H1 (cell line): ENCODE results near the gene CD151. TPM values are rescaled to one million over a fixed set of nuclear protein-coding genes. Genes with fewer than 3 reads are reported as not detected.
A peak's percentile ranks its signal among the peaks of the same experiment; 100 is the strongest.

Source experiments
- CTCF ChIA-PET: fragments of 300-600 bp; sonication (Branson Sonifier 250); formaldehyde crosslinking; loops from one replicate; lab custom pipeline; 2021; ENCODE audit not compliant: partially characterized antibody; lab: Charles Lee
- POLR2A ChIA-PET: fragments of 300-600 bp; sonication (Branson Sonifier 250); formaldehyde crosslinking; loops from one replicate; lab custom pipeline; 2021; ENCODE audit warnings: inconsistent platforms; ENCODE audit not compliant: partially characterized antibody; lab: Charles Lee
- DNase-seq, 2 experiments: peaks; one replicate each; pipeline versions ENCODE4 v3.0.0 to v3.0.0-alpha.2; 2010 to 2022; ENCODE audit warnings: low spot score in 2 of 2, low read depth in 1 of 2, mixed read lengths in 1 of 2
- FAIRE-seq: peaks from 2 replicates; lab custom pipeline; 2011; peaks lifted over from hg19 to GRCh38; lab: Jason Lieb, UNC
- H2AFZ ChIP-seq: 2 replicates; pipeline ENCODE4 v1.8.1; 2012; ENCODE audit warnings: low read length, inconsistent platforms
- H2AK5ac ChIP-seq: 2 replicates; pipeline ENCODE4 v1.6.1; 2013; ENCODE audit warnings: low read depth, low read length
- H2BK120ac ChIP-seq: replicated peaks from 2 replicates; pipeline ENCODE3; 2013; ENCODE audit warnings: low read depth, low read length, inconsistent platforms
- H2BK12ac ChIP-seq: 2 replicates; pipeline ENCODE4 v1.6.1; 2013; ENCODE audit warnings: low read depth, low read length
- H2BK15ac ChIP-seq: 2 replicates; pipeline ENCODE4 v1.6.1; 2013; ENCODE audit warnings: low read length
- H2BK20ac ChIP-seq: 2 replicates; pipeline ENCODE4 v1.6.1; 2013; ENCODE audit warnings: low read length
- H2BK5ac ChIP-seq: 2 replicates; pipeline ENCODE4 v1.6.1; 2013; ENCODE audit warnings: low read depth, low read length
- H3K14ac ChIP-seq: 2 replicates; pipeline ENCODE4 v1.6.1; 2013; ENCODE audit warnings: inconsistent platforms; ENCODE audit not compliant: insufficient read length
- H3K18ac ChIP-seq: 2 replicates; pipeline ENCODE4 v1.6.1; 2013; ENCODE audit warnings: low read length; ENCODE audit errors: extremely low read depth
- H3K23ac ChIP-seq: 2 replicates; pipeline ENCODE4 v1.6.1; 2013; ENCODE audit warnings: inconsistent platforms; ENCODE audit not compliant: insufficient read length
- H3K23me2 ChIP-seq: 2 replicates; pipeline ENCODE4 v1.6.1; 2013; ENCODE audit warnings: low read depth, low read length
- H3K27ac ChIP-seq: 2 replicates; pipeline ENCODE4 v1.6.1; 2011; ENCODE audit warnings: low read depth, low read length, inconsistent platforms
- H3K27me3 ChIP-seq, 4 experiments: replicated peaks in 1 of 4; 1 replicate in 1 of 4; 2 replicates in 3 of 4; pipeline versions ENCODE4 v1.6.1 to v1.8.1; 2011 to 2013; ENCODE audit warnings: low read length in 3 of 4, mild to moderate bottlenecking in 3 of 4, inconsistent platforms in 2 of 4, mixed read lengths in 2 of 4, moderate library complexity in 1 of 4; ENCODE audit not compliant: control insufficient read depth in 3 of 4, insufficient read depth in 3 of 4; ENCODE audit errors: extremely low read depth in 1 of 4
- H3K36me3 ChIP-seq, 4 experiments: 2 replicates each; pipeline versions ENCODE4 v1.6.1 to v1.8.1; 2011 to 2013; ENCODE audit warnings: mild to moderate bottlenecking in 4 of 4, low read length in 3 of 4, moderate library complexity in 2 of 4, control low read depth in 1 of 4, inconsistent platforms in 1 of 4; ENCODE audit not compliant: insufficient read depth in 4 of 4, control insufficient read depth in 2 of 4
- H3K4ac ChIP-seq: replicated peaks from 2 replicates; pipeline ENCODE3; 2013; ENCODE audit warnings: low read length, low read depth, mixed read lengths, inconsistent platforms; ENCODE audit not compliant: insufficient read length
- H3K4me1 ChIP-seq, 4 experiments: replicated peaks in 1 of 4; 1 replicate in 1 of 4; 2 replicates in 3 of 4; pipeline versions ENCODE4 v1.6.1 to v1.8.1; 2011 to 2013; ENCODE audit warnings: low read length in 3 of 4, inconsistent platforms in 2 of 4, mixed read lengths in 1 of 4; ENCODE audit not compliant: insufficient read depth in 4 of 4, control insufficient read depth in 3 of 4
- H3K4me2 ChIP-seq, 2 experiments: 2 replicates each; pipeline versions ENCODE4 v1.6.1 to v1.8.1; 2011 to 2013; ENCODE audit warnings: low read depth in 2 of 2, low read length in 2 of 2, control low read depth in 1 of 2, inconsistent platforms in 1 of 2, mild to moderate bottlenecking in 1 of 2; ENCODE audit not compliant: insufficient read depth in 1 of 2
- H3K4me3 ChIP-seq, 4 experiments: fragments of 200-600, 300-600 bp in 1 of 4; sonication (generic), shearing (Covaris generic), sonication (Bioruptor Twin) in 1 of 4; 2 replicates each; pipeline versions ENCODE4 v1.5.1 to v1.8.1; 2011 to 2016; ENCODE audit warnings: low read length in 4 of 4, low read depth in 3 of 4, control low read depth in 2 of 4, inconsistent platforms in 2 of 4, mild to moderate bottlenecking in 2 of 4, mixed read lengths in 1 of 4, moderate library complexity in 1 of 4; ENCODE audit not compliant: insufficient read depth in 2 of 4; ENCODE audit errors: extremely low read depth in 1 of 4
- H3K56ac ChIP-seq: replicated peaks from 2 replicates; pipeline ENCODE3; 2013; ENCODE audit warnings: low read depth, mild to moderate bottlenecking, mixed read lengths, low read length, inconsistent platforms; ENCODE audit not compliant: insufficient read length
- H3K79me1 ChIP-seq: 2 replicates; pipeline ENCODE4 v1.6.1; 2013; ENCODE audit warnings: low read depth, low read length, control low read depth
- H3K79me2 ChIP-seq, 2 experiments: 2 replicates each; pipeline versions ENCODE4 v1.6.1 to v1.8.1; 2012 to 2013; ENCODE audit warnings: low read length in 2 of 2, mild to moderate bottlenecking in 2 of 2, inconsistent platforms in 1 of 2; ENCODE audit not compliant: insufficient read depth in 2 of 2, control insufficient read depth in 1 of 2
- H3K9ac ChIP-seq, 4 experiments: replicated peaks in 1 of 4; 1 replicate in 1 of 4; 2 replicates in 3 of 4; pipeline versions ENCODE4 v1.6.1 to v1.8.1; 2011 to 2013; ENCODE audit warnings: low read depth in 3 of 4, low read length in 3 of 4, control low read depth in 2 of 4, mild to moderate bottlenecking in 2 of 4, moderate library complexity in 2 of 4, inconsistent platforms in 1 of 4; ENCODE audit errors: extremely low read depth in 1 of 4
- H3K9me3 ChIP-seq, 2 experiments: 2 replicates each; pipeline versions ENCODE4 v1.6.1 to v1.8.1; 2012 to 2013; ENCODE audit warnings: mild to moderate bottlenecking in 2 of 2, moderate library complexity in 2 of 2, control low read depth in 1 of 2, inconsistent platforms in 1 of 2, low read depth in 1 of 2, low read length in 1 of 2, mixed read lengths in 1 of 2; ENCODE audit not compliant: insufficient read depth in 2 of 2
- H4K20me1 ChIP-seq, 2 experiments: replicated peaks in 1 of 2; 2 replicates each; pipeline versions ENCODE3 to v1.8.1; 2011 to 2013; ENCODE audit warnings: inconsistent platforms in 2 of 2, low read length in 2 of 2, mild to moderate bottlenecking in 1 of 2; ENCODE audit not compliant: insufficient read depth in 2 of 2, control insufficient read depth in 1 of 2
- H4K5ac ChIP-seq: 2 replicates; pipeline ENCODE4 v1.6.1; 2013; ENCODE audit warnings: low read length, low read depth, mixed read lengths, inconsistent platforms; ENCODE audit not compliant: insufficient read length
- H4K8ac ChIP-seq: 2 replicates; pipeline ENCODE4 v1.8.0; 2013; ENCODE audit warnings: mild to moderate bottlenecking, moderate library complexity, low read length, inconsistent platforms; ENCODE audit not compliant: insufficient read depth; ENCODE audit errors: extremely low read depth
- H4K91ac ChIP-seq: replicated peaks from 2 replicates; pipeline ENCODE3; 2013; ENCODE audit warnings: low read length, mixed read lengths, inconsistent platforms; ENCODE audit not compliant: insufficient read length
- ATF2 ChIP-seq: IDR thresholded peaks from 2 replicates; pipeline ENCODE4 v1.6.1; 2012; ENCODE audit warnings: low read length, inconsistent platforms
- CTCF ChIP-seq, 3 experiments: IDR thresholded peaks; 1 replicate in 2 of 3; 2 replicates in 1 of 3; pipeline versions ENCODE4 v1.5.1 to v1.6.1; 2011; ENCODE audit warnings: low read length in 3 of 3, mild to moderate bottlenecking in 3 of 3, inconsistent platforms in 2 of 3, low read depth in 1 of 3, moderate library complexity in 1 of 3; ENCODE audit not compliant: insufficient read depth in 1 of 3; ENCODE audit errors: control extremely low read depth in 1 of 3
- RXRA ChIP-seq: IDR thresholded peaks from 2 replicates; pipeline ENCODE4 v1.6.1; 2011; ENCODE audit warnings: low read depth, mild to moderate bottlenecking, low read length, moderate library complexity; ENCODE audit not compliant: insufficient read depth
- ZNF274 ChIP-seq: IDR thresholded peaks from 2 replicates; pipeline ENCODE4 v1.7.0; 2012; ENCODE audit warnings: low read length, borderline replicate concordance; ENCODE audit errors: extremely low read depth
- WGBS, 2 experiments: shearing (Covaris generic) in 1 of 2; methylation state at CpG; one replicate each; pipeline versions ENCODE4 v1.1.6 to v1.1.7; 2013 to 2015; ENCODE audit warnings: low lambda C conversion rate in 2 of 2, mixed read lengths in 2 of 2, inconsistent platforms in 1 of 2, low coverage in 1 of 2, missing lambda C conversion rate in 1 of 2; ENCODE audit not compliant: insufficient replicate concordance in 2 of 2, insufficient coverage in 1 of 2, insufficient read length in 1 of 2; ENCODE audit errors: extremely low coverage in 1 of 2, missing lambda C conversion rate in 1 of 2; 5-methylcytosine and 5-hydroxymethylcytosine counted together
- polyA plus RNA-seq, 7 experiments: library from polyadenylated mRNA; depleted of rRNA in 3 of 7; stranded (reverse) in 5 of 7; unstranded in 2 of 7; fragments of >200 nt in 5 of 7; fragments of 200-250 nt in 2 of 7; gene quantifications; 1 replicate in 5 of 7; 2 replicates in 1 of 7; 4 replicates in 1 of 7; pipeline versions ENCODE4 v1.2.1 to v1.2.3, GENCODE V29; 2011 to 2013; ENCODE audit warnings: missing spikeins in 2 of 7, mixed read lengths in 2 of 7
- total RNA-seq: library from RNA; stranded (reverse); fragmentation: NEBNext Ultra II Directional; extraction: Animal tissue kit (Norgen Biotek cat#: 25700); gene quantifications from 2 replicates; pipeline ENCODE4 v1.2.1, GENCODE V29; 2021

CD151 gene
- total and polyA plus RNA-seq, 2 of the 8 experiments (the other 6 are each of a cell fraction or from before 2014, with no cell fraction given) = 101 to 212 TPM

GRCh38 chr11:841981-842369, 9.2 kb downstream of the CD151 start:
- peaks cover 9% of the 10 kb centered on the region; the same call in 1 of the 2 replicates for H3K79me1 ChIP-seq
- no peak overlapping the region for H3K18ac ChIP-seq
- peak overlapping the region; percentile 99; the same call in 1 of the 2 replicates for H3K27ac ChIP-seq
- H4K20me1 ChIP-seq = peaks cover 7 to 40% of the 10 kb centered on the region in 2 experiments
- no peak overlapping the region for H2BK15ac ChIP-seq
- no peak overlapping the region for H4K91ac ChIP-seq
- H3K27me3 ChIP-seq = no peaks in the 10 kb centered on the region; a peak in 2 of 7 replicates
- CTCF ChIA-PET = interaction anchor here (2.0 to 5.2 kb wide), 2 partner anchors 13 to 23 kb away, joined by 7 to 26 read pairs; partner anchors contain the start of genes CRACR2B and PNPLA2
- POLR2A ChIA-PET = interaction anchor here (0.7 to 40.4 kb wide), 5 partner anchors 15 to 716 kb away, joined by 3 to 1917 read pairs (median 3); partner anchors contain the start of genes CD151, CEND1, CRACR2B and PIDD1
- TF ChIP-seq ZNF274 = no peak
- TF ChIP-seq ATF2 = no peak
- TF ChIP-seq CTCF (IDR thresholded peaks at IDR 0.05; ENCODE audit: control extremely low read depth in 1 of 3, insufficient read depth in 1 of 3, low read depth in 1 of 3, low read length in 3 of 3) = no peak
- no peak for TF ChIP-seq RXRA
- H2BK5ac ChIP-seq = peak overlapping the region; percentile 93; the same call in 1 of the 2 replicates
- H3K4me2 ChIP-seq = peak overlapping the region; percentile 52 to 87
- H2BK12ac ChIP-seq = no peak overlapping the region
- peak overlapping the region; percentile 65 to 97 (median 94) for H3K9ac ChIP-seq
- no peak for FAIRE-seq
- no peak overlapping the region for H2BK120ac ChIP-seq
- DNase-seq = no peak
- H3K56ac ChIP-seq = no peak overlapping the region
- H3K23me2 ChIP-seq = peaks cover 21% of the 10 kb centered on the region; the same call in 1 of the 2 replicates
- H4K5ac ChIP-seq = no peak overlapping the region
- H3K79me2 ChIP-seq = peaks cover 0 to 27% of the 10 kb centered on the region in 2 experiments; a peak in 2 of 4 replicates
- no peak overlapping the region; the same call in 1 of the 2 replicates for H4K8ac ChIP-seq
- peak overlapping the region; percentile 76 to 96 (median 82) for H3K4me3 ChIP-seq
- no peak overlapping the region for H2AK5ac ChIP-seq
- H3K4me1 ChIP-seq = peaks cover 0 to 34% (median 25%) of the 10 kb centered on the region in 4 experiments; a peak in 6 of 7 replicates
- H2BK20ac ChIP-seq = no peak overlapping the region
- no peaks in the 10 kb centered on the region for H3K9me3 ChIP-seq
- H2AFZ ChIP-seq = no peak overlapping the region
- WGBS, 2 experiments = 4% methylated on average over 9 of the region's 27 CpGs; no CpG with 5 or more reads in 1 of the 2 experiments
- H3K36me3 ChIP-seq = peaks cover 10 to 27% (median 24%) of the 10 kb centered on the region in 4 experiments; a peak in 7 of 8 replicates
- H3K14ac ChIP-seq = no peak overlapping the region
- no peak overlapping the region for H3K4ac ChIP-seq
- H3K23ac ChIP-seq = no peak overlapping the region
